Thyroid gland (tissue), 4 donors: ENCODE results near the gene RNF44. TPM values are rescaled to one million over a fixed set of nuclear protein-coding genes. Genes with fewer than 3 reads are reported as not detected.
A peak's percentile ranks its signal among the peaks of the same experiment; 100 is the strongest.

Source experiments
- DNase-seq, 2 donors: peaks; one replicate each; pipeline ENCODE4 v3.0.0-alpha.2; 2019
- H3K27ac ChIP-seq, 3 donors: fragments of 200-600 bp; sonication (generic); 1 replicate in 2 of 3; 2 replicates in 1 of 3; pipeline ENCODE4 v1.5.1; 2016 to 2019; ENCODE audit warnings: mild to moderate bottlenecking in 1 of 3, moderate library complexity in 1 of 3
- H3K27me3 ChIP-seq: fragments of 200-600 bp; sonication (generic); one replicate; pipeline ENCODE4 v1.5.1; 2019
- H3K36me3 ChIP-seq, 2 donors: fragments of 200-600 bp; sonication (generic); one replicate each; pipeline ENCODE4 v1.5.1; 2016 to 2019
- H3K4me1 ChIP-seq, 2 donors: fragments of 200-600 bp; sonication (generic); one replicate each; pipeline ENCODE4 v1.5.1; 2017 to 2019
- H3K4me3 ChIP-seq, 3 donors: fragments of 200-600 bp; sonication (generic); replicated peaks in 1 of 3; 1 replicate in 2 of 3; 2 replicates in 1 of 3; pipeline ENCODE4 v1.5.1; 2016; ENCODE audit warnings: mild to moderate bottlenecking in 1 of 3
- H3K9me3 ChIP-seq: fragments of 200-600 bp; sonication (generic); one replicate; pipeline ENCODE4 v1.5.1; 2017
- POLR2A ChIP-seq, 2 donors: fragments of 450-650 bp; IDR thresholded peaks; one replicate each; pipeline ENCODE4 v1.6.1; 2017; ENCODE audit warnings: antibody characterized with exemption in 2 of 2, mild to moderate bottlenecking in 2 of 2, moderate library complexity in 1 of 2
- WGBS, 2 donors: methylation state at CpG; one replicate each; pipeline ENCODE4 v1.1.5; 2017; 5-methylcytosine and 5-hydroxymethylcytosine counted together
- intact Hi-C: fragments of 100-400 bp; cut with DNase I; formaldehyde crosslinking; loops from one replicate; pipeline ENCODE4 v1.15.1; 2023
- total RNA-seq, 4 donors: library from RNA; depleted of rRNA; stranded (reverse); fragments of >200 nt; gene quantifications; one replicate each; pipeline ENCODE4 v1.2.3, GENCODE V29; 2016
- TF ChIP-seq, protein P1 (sequence below), 6 experiments: fragments of 200-600 bp in 3 of 6; fragments of 450-650 bp in 3 of 6; sonication (generic) in 3 of 6; IDR thresholded peaks; one replicate each; pipeline ENCODE4 v1.5.1; 2016 to 2019; ENCODE audit warnings: antibody characterized with exemption in 6 of 6, mild to moderate bottlenecking in 2 of 6, inconsistent platforms in 1 of 6, moderate library complexity in 1 of 6

The RNF44 gene
- total RNA-seq, 4 donors from 2014 or later: 12.1 to 27.3 (median 22.4) TPM

DNA sequence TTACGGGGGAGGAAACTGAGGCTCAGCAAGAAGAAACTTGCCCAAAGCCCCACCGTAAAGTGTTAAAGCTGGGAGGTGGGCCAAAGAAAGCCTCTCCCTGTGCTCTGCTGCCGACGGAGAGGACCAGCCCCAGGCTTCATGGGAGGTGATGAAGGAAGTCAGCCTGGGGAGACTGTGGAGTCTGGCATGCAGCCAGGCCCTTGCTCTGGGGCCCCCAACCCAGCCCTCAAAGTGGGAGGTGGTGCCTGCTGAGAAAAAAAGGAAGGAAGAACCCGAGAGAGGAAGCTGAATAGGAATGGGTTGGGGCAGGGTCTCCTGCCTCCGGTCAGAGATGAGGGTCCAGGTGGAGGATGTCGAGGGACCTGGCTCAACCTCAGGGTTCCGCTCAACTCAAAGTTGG, 3.8 kb downstream of the RNF44 start:
- H3K27me3 ChIP-seq: no peaks in the 10 kb centered on the region
- TF ChIP-seq, protein P1, sequence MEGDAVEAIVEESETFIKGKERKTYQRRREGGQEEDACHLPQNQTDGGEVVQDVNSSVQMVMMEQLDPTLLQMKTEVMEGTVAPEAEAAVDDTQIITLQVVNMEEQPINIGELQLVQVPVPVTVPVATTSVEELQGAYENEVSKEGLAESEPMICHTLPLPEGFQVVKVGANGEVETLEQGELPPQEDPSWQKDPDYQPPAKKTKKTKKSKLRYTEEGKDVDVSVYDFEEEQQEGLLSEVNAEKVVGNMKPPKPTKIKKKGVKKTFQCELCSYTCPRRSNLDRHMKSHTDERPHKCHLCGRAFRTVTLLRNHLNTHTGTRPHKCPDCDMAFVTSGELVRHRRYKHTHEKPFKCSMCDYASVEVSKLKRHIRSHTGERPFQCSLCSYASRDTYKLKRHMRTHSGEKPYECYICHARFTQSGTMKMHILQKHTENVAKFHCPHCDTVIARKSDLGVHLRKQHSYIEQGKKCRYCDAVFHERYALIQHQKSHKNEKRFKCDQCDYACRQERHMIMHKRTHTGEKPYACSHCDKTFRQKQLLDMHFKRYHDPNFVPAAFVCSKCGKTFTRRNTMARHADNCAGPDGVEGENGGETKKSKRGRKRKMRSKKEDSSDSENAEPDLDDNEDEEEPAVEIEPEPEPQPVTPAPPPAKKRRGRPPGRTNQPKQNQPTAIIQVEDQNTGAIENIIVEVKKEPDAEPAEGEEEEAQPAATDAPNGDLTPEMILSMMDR (IDR thresholded peaks at IDR 0.05): no peak
- TF ChIP-seq POLR2A (IDR thresholded peaks at IDR 0.05): no peak
- H3K27ac ChIP-seq: peak overlapping the region in 2 of 3 donors; percentile 8 to 96
- no peaks in the 10 kb centered on the region for H3K9me3 ChIP-seq
- no peak overlapping the region for H3K4me3 ChIP-seq
- 42 to 53% methylated on average over 8 of the region's 8 CpGs for whole genome bisulfite sequencing, 2 donors
- intact Hi-C loops: no loop called here
- no peak for DNase-seq
- peaks cover 23 to 29% of the 10 kb centered on the region in 2 donors for H3K36me3 ChIP-seq
- peaks cover 49 to 59% of the 10 kb centered on the region in 2 donors for H3K4me1 ChIP-seq

DNA sequence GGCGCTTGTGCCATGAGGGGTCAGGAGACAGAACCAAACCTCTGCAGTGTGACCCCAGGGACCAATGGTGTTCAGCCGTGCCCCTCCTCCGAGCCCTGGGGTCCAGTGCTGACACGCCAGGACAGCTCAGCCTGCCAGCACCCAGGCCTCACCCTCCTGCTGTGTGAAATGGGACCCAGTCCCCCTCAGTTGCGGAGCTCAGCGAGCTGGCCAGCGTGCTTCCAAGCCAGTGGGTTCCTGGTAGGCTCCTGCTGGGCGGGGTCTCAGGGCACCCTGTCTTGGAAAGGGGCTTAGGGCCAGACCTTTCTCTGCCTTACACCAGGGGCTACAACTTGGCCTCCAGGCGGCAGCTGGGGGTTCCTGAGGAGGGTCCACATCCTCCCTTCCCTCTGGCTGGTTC, 4.4 kb downstream of the RNF44 start:
- DNase-seq: no peak
- Histone ChIP-seq H3K27ac (peak overlapping the region in 2 of 3 donors; percentile 8 to 96), H3K4me3 (no peak overlapping the region), H3K27me3 (no peaks in the 10 kb centered on the region), H3K9me3 (no peaks in the 10 kb centered on the region), H3K36me3 (peaks cover 29 to 33% of the 10 kb centered on the region in 2 donors), H3K4me1 (peaks cover 49 to 55% of the 10 kb centered on the region in 2 donors)
- intact Hi-C loops: no loop called here
- TF ChIP-seq, protein P1 (IDR thresholded peaks at IDR 0.05): no peak
- no peak for TF ChIP-seq POLR2A (IDR thresholded peaks at IDR 0.05)
- WGBS, 2 donors: 81 to 91% methylated on average over 4 to 5 of the region's 9 CpGs

DNA sequence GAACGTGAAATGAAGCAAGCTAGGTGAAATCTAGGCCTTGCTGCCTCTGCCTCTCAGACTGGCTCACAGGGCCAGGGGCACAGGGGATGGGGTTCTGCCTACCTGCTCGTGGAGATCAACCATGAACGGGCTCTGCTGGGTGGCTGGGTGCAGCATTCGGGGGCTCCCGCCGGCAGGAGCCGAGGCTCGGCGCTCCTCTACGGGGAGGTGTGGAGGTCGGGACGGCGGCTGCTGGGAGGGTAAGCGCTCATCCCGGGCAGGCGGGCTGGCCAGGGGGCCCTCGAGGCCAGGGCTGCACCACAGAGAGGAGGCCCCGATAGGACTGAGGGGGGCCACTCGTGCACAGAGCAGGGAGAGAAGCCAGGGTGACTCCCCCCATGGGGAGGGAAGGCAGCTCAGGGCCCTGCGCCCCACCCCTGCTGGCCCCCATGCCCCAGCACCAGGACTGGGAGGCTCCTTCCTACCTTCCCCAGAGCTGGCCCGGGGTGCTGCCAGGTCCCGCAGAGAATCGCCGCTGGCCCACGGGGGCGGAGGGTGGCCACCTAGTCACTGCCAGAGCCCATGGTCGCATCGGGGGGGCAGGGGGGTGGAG, 5.2 kb downstream of the RNF44 start:
- TF ChIP-seq, protein P1 (IDR thresholded peaks at IDR 0.05): no peak
- no peaks in the 10 kb centered on the region for H3K27me3 ChIP-seq
- 77 to 89% methylated on average over 13 to 20 of the region's 28 CpGs for WGBS, 2 donors
- peaks cover 32 to 33% of the 10 kb centered on the region in 2 donors for H3K36me3 ChIP-seq
- H3K27ac ChIP-seq: peak overlapping the region; percentile 18 to 37 (median 30)
- no peak for DNase-seq
- H3K9me3 ChIP-seq: no peaks in the 10 kb centered on the region
- intact Hi-C loops: no loop called here
- peaks cover 49 to 55% of the 10 kb centered on the region in 2 donors for H3K4me1 ChIP-seq
- no peak overlapping the region for H3K4me3 ChIP-seq

DNA sequence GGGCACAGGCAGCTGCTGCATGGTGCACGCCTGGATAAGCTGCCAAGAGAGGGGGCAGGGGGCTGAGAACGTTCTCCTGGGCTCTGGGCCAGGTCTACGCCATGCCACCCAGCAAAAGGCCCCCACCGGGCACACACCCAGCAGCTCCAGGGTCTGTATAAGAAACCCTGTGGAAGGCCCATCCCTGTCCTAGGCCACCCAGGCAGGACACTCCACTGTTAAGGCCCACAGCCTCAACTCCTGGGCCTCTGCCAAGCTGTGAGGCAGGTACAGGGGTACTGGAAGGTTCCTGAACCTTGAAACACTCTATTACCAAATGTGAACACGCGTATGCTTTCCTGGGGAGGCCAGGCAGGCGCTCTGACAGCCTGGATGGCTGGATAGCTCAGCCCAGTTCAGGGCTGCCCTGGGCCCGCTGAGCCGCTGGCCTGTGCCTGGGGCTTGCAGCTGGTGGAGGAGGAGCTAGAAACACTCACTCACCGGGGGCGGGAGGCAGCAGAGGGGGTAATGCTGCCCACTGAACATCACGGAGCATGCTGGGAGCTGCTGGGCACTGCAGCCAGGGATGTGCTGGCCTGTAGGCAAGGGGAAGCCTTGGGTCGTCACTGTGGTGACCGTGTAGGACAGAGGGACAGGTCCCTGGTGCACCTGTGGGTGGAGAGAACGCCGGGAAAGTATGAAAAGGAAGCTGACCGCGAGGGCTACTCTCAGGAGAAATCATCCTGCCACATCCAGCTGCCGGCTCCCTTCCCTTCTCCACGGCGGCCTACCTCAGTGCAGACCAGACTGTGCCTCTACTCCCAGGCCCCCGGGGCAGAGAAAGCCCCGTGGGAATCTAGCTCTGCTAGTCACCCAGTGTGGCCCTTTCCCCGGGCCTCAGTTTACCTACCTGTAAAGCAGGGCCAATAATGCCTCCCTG, 6.0 kb downstream of the RNF44 start:
- Histone ChIP-seq H3K9me3 (no peaks in the 10 kb centered on the region), H3K4me3 (no peak overlapping the region), H3K4me1 (peaks cover 47 to 55% of the 10 kb centered on the region in 2 donors), H3K36me3 (peaks cover 32 to 33% of the 10 kb centered on the region in 2 donors), H3K27me3 (no peaks in the 10 kb centered on the region), H3K27ac (peak overlapping the region; percentile 18 to 37 (median 30))
- peak; percentile 95 to 96 for DNase-seq
- 46 to 48% methylated on average over 9 to 17 of the region's 24 CpGs for WGBS, 2 donors
- TF ChIP-seq, protein P1 (IDR thresholded peaks at IDR 0.05): no peak
- TF ChIP-seq POLR2A (IDR thresholded peaks at IDR 0.05): no peak
- intact Hi-C loops: no loop called here
